B cell (primary cell): Measurements from ENCODE around the gene ARRB1. TPM values are rescaled to one million over a fixed set of nuclear protein-coding genes. Genes with fewer than 3 reads are reported as not detected.
A peak's percentile ranks its signal among the peaks of the same experiment; 100 is the strongest.

Source experiments
- ATAC-seq: fragments of 200-7000 bp; cut with Tn5 transposase; one replicate; pipeline ENCODE4 v1.10.0; 2021; ENCODE audit warnings: low read depth, mild to moderate bottlenecking, moderate number of reproducible peaks, moderate library complexity
- CTCF ChIA-PET: fragments of 350-600 bp; sonication (Branson Sonifier 250); formaldehyde crosslinking; loops from one replicate; lab custom pipeline; 2021; ENCODE audit warnings: antibody characterized with exemption, inconsistent platforms; lab: Charles Lee
- POLR2A ChIA-PET: fragments of 350-600 bp; sonication (Branson Sonifier 250); formaldehyde crosslinking; loops from one replicate; lab custom pipeline; 2021; ENCODE audit warnings: antibody characterized with exemption; lab: Charles Lee
- DNase-seq: peaks from one replicate; pipeline ENCODE4 v3.0.0; 2013
- H2AFZ ChIP-seq: 2 replicates; pipeline ENCODE4 v1.6.1; 2012; ENCODE audit warnings: mild to moderate bottlenecking, low read depth, low read length; ENCODE audit not compliant: insufficient read depth, poor library complexity, severe bottlenecking
- H3K27ac ChIP-seq, 2 donors: 1 replicate in 1 of 2; 2 replicates in 1 of 2; pipeline ENCODE4 v1.5.1; 2012 to 2013; ENCODE audit warnings: low read length in 2 of 2, mild to moderate bottlenecking in 2 of 2, moderate library complexity in 1 of 2
- H3K27me3 ChIP-seq, 4 experiments: fragments of 200-600 bp in 1 of 4; sonication (generic) in 1 of 4; replicated peaks in 1 of 4; 1 replicate in 2 of 4; 2 replicates in 2 of 4; pipeline versions ENCODE4 v1.6.1 to v1.7.0; 2013 to 2016; ENCODE audit warnings: low read length in 3 of 4, mild to moderate bottlenecking in 2 of 4, mixed read lengths in 1 of 4, moderate library complexity in 1 of 4; ENCODE audit not compliant: insufficient read depth in 4 of 4, control insufficient read depth in 3 of 4; ENCODE audit errors: control extremely low read depth in 1 of 4
- H3K36me3 ChIP-seq, 2 experiments: replicated peaks in 1 of 2; 1 replicate in 1 of 2; 2 replicates in 1 of 2; pipeline versions ENCODE4 v1.6.1 to v1.7.1; 2013; ENCODE audit warnings: low read length in 1 of 2; ENCODE audit not compliant: insufficient read depth in 2 of 2, control insufficient read depth in 1 of 2; ENCODE audit errors: control extremely low read depth in 1 of 2, extremely low read depth in 1 of 2
- H3K4me1 ChIP-seq, 2 donors: fragments of 200-600 bp in 1 of 2; sonication (generic) in 1 of 2; 1 replicate in 1 of 2; 2 replicates in 1 of 2; pipeline versions ENCODE4 v1.5.1 to v1.6.1; 2013 to 2017; ENCODE audit warnings: low read length in 2 of 2; ENCODE audit not compliant: control insufficient read depth in 2 of 2, insufficient read depth in 2 of 2
- H3K4me2 ChIP-seq: replicated peaks from 2 replicates; pipeline ENCODE3; 2012; ENCODE audit warnings: mild to moderate bottlenecking, low read depth, low read length; ENCODE audit not compliant: poor library complexity, severe bottlenecking
- H3K4me3 ChIP-seq, 5 experiments: fragments of 200-600 bp in 1 of 5; sonication (generic) in 1 of 5; 1 replicate in 3 of 5; 2 replicates in 2 of 5; pipeline versions ENCODE4 v1.5.1 to v1.7.0; 2011 to 2016; ENCODE audit warnings: low read length in 4 of 5, mild to moderate bottlenecking in 4 of 5, low read depth in 2 of 5, control low read depth in 1 of 5, moderate library complexity in 1 of 5; ENCODE audit not compliant: insufficient read depth in 1 of 5; ENCODE audit errors: control extremely low read depth in 1 of 5, extremely low read depth in 1 of 5
- H3K79me2 ChIP-seq: fragments of 200-600 bp; sonication (generic); one replicate; pipeline ENCODE4 v1.6.0; 2016; ENCODE audit warnings: low read length; ENCODE audit not compliant: control insufficient read depth, insufficient read depth
- H3K9ac ChIP-seq: fragments of 200-600 bp; sonication (generic); 2 replicates; pipeline ENCODE4 v1.6.1; 2017; ENCODE audit warnings: mild to moderate bottlenecking, low read length, moderate library complexity
- H3K9me3 ChIP-seq, 3 donors: one replicate each; pipeline versions ENCODE4 v1.6.1 to v1.7.1; 2013; ENCODE audit warnings: low read length in 2 of 3; ENCODE audit not compliant: control insufficient read depth in 2 of 3, insufficient read depth in 1 of 3; ENCODE audit errors: control extremely low read depth in 1 of 3
- H4K20me1 ChIP-seq: 2 replicates; pipeline ENCODE4 v1.6.0; 2012; ENCODE audit warnings: mild to moderate bottlenecking, low read length; ENCODE audit not compliant: insufficient read depth, control insufficient read depth, poor library complexity, severe bottlenecking
- H3K27ac Mint-ChIP-seq: one replicate; pipeline ENCODE4 v1.8.0; 2021; ENCODE audit warnings: mixed read lengths
- H3K27me3 Mint-ChIP-seq: one replicate; pipeline ENCODE4 v1.8.0; 2021; ENCODE audit warnings: mixed read lengths
- H3K4me1 Mint-ChIP-seq: one replicate; pipeline ENCODE4 v1.8.0; 2021; ENCODE audit warnings: mixed read lengths
- H3K4me3 Mint-ChIP-seq: one replicate; pipeline ENCODE4 v1.8.0; 2021; ENCODE audit warnings: mixed read lengths
- H3K9me3 Mint-ChIP-seq: one replicate; pipeline ENCODE4 v1.8.0; 2022; ENCODE audit warnings: mixed read lengths; ENCODE audit not compliant: insufficient read depth
- EZH2 ChIP-seq: IDR thresholded peaks from 2 replicates; pipeline ENCODE4 v1.6.1; 2012; ENCODE audit warnings: borderline replicate concordance, low read depth, mild to moderate bottlenecking, moderate library complexity, low read length; ENCODE audit not compliant: insufficient read depth, poor library complexity, severe bottlenecking
- WGBS: methylation state at CpG from one replicate; pipeline ENCODE4 v1.1.5; 2013; ENCODE audit warnings: missing lambda C conversion rate; ENCODE audit not compliant: insufficient coverage; 5-methylcytosine and 5-hydroxymethylcytosine counted together
- intact Hi-C: fragments of 100-400 bp; cut with micrococcal nuclease; formaldehyde crosslinking; loops from one replicate; pipeline ENCODE4 v1.10.0; 2022
- polyA plus RNA-seq: library from polyadenylated mRNA; depleted of rRNA; stranded (reverse); fragments of >200 nt; gene quantifications from 2 replicates; pipeline ENCODE4 v1.2.3, GENCODE V29; 2012
- total RNA-seq, 2 donors: library from RNA; stranded (reverse); fragments of 120-200 nt in 1 of 2; gene quantifications; 1 replicate in 1 of 2; 2 replicates in 1 of 2; pipeline versions ENCODE4 v1.2.3 to v1.2.4, GENCODE V29; 2013 to 2022
- TF ChIP-seq, protein P1 (sequence below): fragments of 200-600 bp; IDR thresholded peaks from one replicate; pipeline ENCODE4 v1.8.0; 2022; ENCODE audit warnings: antibody characterized with exemption, mild to moderate bottlenecking

ARRB1 gene
- total and polyA plus RNA-seq, 2 donors (not counting 1 experiment from before 2014, with no cell fraction given): 1.0 to 1.9 TPM

DNA sequence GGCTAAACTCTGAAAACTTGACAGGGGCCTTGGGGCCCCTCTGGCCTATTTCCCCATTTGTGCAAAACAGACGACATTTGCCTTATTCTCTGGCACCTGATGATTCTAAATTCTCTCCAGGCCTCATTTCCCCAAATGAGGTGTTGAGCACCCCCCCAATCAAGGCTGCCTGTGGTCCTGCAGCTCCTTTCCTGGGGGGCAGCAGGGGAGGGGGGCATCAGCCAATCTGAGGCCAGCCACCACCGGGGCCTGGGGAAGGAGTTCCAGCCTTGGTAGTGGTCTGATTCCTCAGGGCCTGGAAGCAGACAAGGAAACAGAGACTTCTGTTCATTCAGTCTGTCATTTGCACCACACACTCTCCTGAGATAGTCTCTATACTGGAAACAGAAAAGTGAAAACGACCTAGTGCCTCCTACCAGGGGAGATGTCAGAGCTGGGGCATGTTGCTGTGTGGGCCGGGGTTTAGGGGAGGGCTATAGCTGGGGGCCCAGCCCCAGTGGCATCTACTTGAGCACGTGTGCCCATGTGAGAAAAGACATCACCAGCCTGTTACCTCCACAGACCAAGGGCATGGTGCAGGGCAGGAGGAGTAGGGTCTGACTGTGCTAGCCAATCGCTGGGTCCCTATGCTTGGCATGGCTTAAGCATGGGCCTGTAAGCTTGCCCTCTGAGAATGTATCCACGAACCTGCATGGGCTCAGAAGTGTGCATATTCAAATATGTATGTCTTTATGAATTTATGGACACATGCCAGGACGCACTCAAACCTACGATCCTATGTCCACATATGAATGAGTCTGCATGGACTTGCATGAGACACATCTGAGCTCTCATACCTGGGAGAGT is 112.6 kb downstream of the ARRB1 start:
- Histone ChIP-seq H3K9ac (no peak overlapping the region), H3K27ac (no peak overlapping the region), H3K27me3 (peaks cover 0 to 62% (median 28%) of the 10 kb centered on the region in 4 experiments), H3K4me2 (no peak overlapping the region), H3K4me1 (peaks cover 12 to 15% of the 10 kb centered on the region in 2 donors), H2AFZ (no peak overlapping the region), H4K20me1 (no peaks in the 10 kb centered on the region), H3K4me3 (no peak overlapping the region), H3K9me3 (no peaks in the 10 kb centered on the region), H3K79me2 (no peaks in the 10 kb centered on the region), H3K36me3 (no peaks in the 10 kb centered on the region)
- no peak for TF ChIP-seq EZH2
- TF ChIP-seq, protein P1, sequence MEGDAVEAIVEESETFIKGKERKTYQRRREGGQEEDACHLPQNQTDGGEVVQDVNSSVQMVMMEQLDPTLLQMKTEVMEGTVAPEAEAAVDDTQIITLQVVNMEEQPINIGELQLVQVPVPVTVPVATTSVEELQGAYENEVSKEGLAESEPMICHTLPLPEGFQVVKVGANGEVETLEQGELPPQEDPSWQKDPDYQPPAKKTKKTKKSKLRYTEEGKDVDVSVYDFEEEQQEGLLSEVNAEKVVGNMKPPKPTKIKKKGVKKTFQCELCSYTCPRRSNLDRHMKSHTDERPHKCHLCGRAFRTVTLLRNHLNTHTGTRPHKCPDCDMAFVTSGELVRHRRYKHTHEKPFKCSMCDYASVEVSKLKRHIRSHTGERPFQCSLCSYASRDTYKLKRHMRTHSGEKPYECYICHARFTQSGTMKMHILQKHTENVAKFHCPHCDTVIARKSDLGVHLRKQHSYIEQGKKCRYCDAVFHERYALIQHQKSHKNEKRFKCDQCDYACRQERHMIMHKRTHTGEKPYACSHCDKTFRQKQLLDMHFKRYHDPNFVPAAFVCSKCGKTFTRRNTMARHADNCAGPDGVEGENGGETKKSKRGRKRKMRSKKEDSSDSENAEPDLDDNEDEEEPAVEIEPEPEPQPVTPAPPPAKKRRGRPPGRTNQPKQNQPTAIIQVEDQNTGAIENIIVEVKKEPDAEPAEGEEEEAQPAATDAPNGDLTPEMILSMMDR: no peak
- WGBS: 83% methylated on average over 7 of the region's 9 CpGs
- no peaks in the 10 kb centered on the region for H3K9me3 Mint-ChIP-seq
- H3K27me3 Mint-ChIP-seq: peaks cover 70% of the 10 kb centered on the region
- ATAC-seq (no peak), DNase-seq (no peak)
- POLR2A ChIA-PET: no interaction called here
- peak overlapping the region; percentile 73 for H3K4me3 Mint-ChIP-seq
- no peak overlapping the region for H3K27ac Mint-ChIP-seq
- intact Hi-C loops: no loop called here
- CTCF ChIA-PET: interaction anchor here (1.7 to 4.9 kb wide), 2 partner anchors 10 to 309 kb away, joined by 8 to 28 read pairs; no protein-coding TSS in a partner anchor
- peaks cover 7% of the 10 kb centered on the region for H3K4me1 Mint-ChIP-seq

DNA sequence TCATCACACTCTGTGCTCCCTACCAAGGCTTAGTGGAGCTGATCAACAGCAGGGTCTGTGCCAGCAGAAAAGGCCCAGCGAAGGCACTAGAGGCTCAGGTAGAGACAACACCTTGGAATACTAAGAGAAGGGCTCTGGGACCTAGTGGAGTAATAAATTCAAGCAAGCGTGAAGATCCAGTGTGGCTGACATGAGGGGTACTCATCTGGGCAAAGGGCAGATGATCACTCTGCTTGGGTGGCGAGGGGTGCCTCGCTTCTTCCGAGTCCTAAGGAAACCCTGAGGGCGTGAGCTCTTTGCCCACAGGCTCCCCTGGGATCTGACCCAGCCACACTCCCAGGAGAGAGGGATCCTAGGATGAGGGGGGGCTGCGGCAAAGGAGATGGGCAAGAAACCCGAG is 114.4 kb downstream of the ARRB1 start:
- 86% methylated on average over 7 of the region's 8 CpGs for WGBS
- Histone ChIP-seq H3K9ac (no peak overlapping the region), H3K4me2 (no peak overlapping the region), H3K79me2 (no peaks in the 10 kb centered on the region), H3K4me3 (no peak overlapping the region), H3K36me3 (no peaks in the 10 kb centered on the region), H3K9me3 (no peaks in the 10 kb centered on the region), H3K27ac (no peak overlapping the region), H4K20me1 (no peaks in the 10 kb centered on the region), H3K27me3 (peaks cover 0 to 47% (median 19%) of the 10 kb centered on the region in 4 experiments), H2AFZ (no peak overlapping the region), H3K4me1 (peaks cover 7 to 11% of the 10 kb centered on the region in 2 donors)
- ATAC-seq (no peak), DNase-seq (no peak)
- ChIA-PET POLR2A (no interaction called here), CTCF (interaction anchor here (1.0 to 1.6 kb wide), 2 partner anchors 11 to 96 kb away, joined by 3 to 5 read pairs; no protein-coding TSS in a partner anchor)
- no peak overlapping the region for H3K4me3 Mint-ChIP-seq
- no peak overlapping the region for H3K27ac Mint-ChIP-seq
- peaks cover 2% of the 10 kb centered on the region for H3K4me1 Mint-ChIP-seq
- TF ChIP-seq, protein P1: no peak
- no peak for TF ChIP-seq EZH2
- intact Hi-C loops: no loop called here
- H3K9me3 Mint-ChIP-seq: no peaks in the 10 kb centered on the region
- peaks cover 61% of the 10 kb centered on the region for H3K27me3 Mint-ChIP-seq
